Mesothelial cell of epicardium (in vitro differentiated cells): ENCODE measurements around the gene AKAP13. TPM values are rescaled to one million over a fixed set of nuclear protein-coding genes. Genes with fewer than 3 reads are reported as not detected.

Experiments used
- DNase-seq, 2 experiments: peaks; one replicate each; pipeline ENCODE4 v3.0.0; 2021; ENCODE audit warnings: low spot score in 2 of 2; ENCODE audit not compliant: unreplicated experiment in 2 of 2
- H3K27ac Mint-ChIP-seq: 2 replicates; pipeline ENCODE4 v1.8.0; 2021; ENCODE audit warnings: mixed read lengths
- H3K27me3 Mint-ChIP-seq: 2 replicates; pipeline ENCODE4 v1.8.0; 2021; ENCODE audit warnings: low read depth, mixed read lengths
- H3K36me3 Mint-ChIP-seq: 2 replicates; pipeline ENCODE4 v1.8.0; 2021; ENCODE audit warnings: mixed read lengths
- H3K4me1 Mint-ChIP-seq: 2 replicates; pipeline ENCODE4 v1.8.0; 2021; ENCODE audit warnings: mixed read lengths
- H3K4me3 Mint-ChIP-seq: 2 replicates; pipeline ENCODE4 v1.8.0; 2021; ENCODE audit warnings: mild to moderate bottlenecking, moderate library complexity, mixed read lengths
- H3K9me3 Mint-ChIP-seq: 2 replicates; pipeline ENCODE4 v1.8.0; 2021; ENCODE audit warnings: mixed read lengths
- total RNA-seq: library from RNA; stranded (reverse); gene quantifications from 3 replicates; pipeline ENCODE4 v1.2.1, GENCODE V29; 2021
- TF ChIP-seq, protein P1 (sequence below): fragments of 200-600 bp; sonication (generic); IDR thresholded peaks from one replicate; pipeline ENCODE4 v1.5.0; 2021; ENCODE audit warnings: antibody characterized with exemption; ENCODE audit not compliant: unreplicated experiment

The AKAP13 gene
- total RNA-seq, 1 donor from 2014 or later = 109 TPM

DNA sequence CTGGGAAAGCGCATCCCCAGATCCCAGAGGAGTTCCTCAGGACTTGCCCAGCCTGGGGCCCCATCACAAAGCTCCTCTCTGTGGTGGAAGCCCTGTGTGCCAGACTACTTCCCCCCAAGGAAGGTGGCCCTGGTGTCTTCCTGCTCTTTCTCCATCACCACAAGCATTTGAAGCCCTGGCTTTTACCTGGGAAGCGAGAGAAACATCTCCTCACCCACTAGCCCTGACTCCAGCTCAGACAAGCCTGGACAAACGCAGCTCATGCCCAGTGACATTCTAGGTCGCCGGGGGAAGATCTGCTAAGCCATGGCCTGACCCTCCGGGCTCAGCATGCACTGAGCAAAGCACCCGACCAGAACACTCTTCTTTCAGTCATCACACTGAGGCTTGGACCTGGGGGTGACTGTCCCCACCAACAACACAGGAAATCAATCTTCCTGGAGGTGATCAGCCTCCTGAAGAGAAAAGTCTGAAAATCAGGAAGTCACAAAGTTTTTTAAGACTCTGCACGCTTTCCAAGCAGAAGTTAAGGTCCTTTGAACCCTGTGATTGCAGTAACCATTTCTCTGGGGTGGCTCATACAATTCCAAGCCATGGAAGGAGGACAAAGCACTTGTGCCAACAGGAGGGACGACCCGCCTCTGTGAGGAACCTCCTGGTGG lies 373.5 kb downstream of the AKAP13 start:
- Mint-ChIP-seq H3K4me3 (no peak overlapping the region), H3K4me1 (peaks cover 21% of the 10 kb centered on the region), H3K27me3 (no peaks in the 10 kb centered on the region), H3K27ac (no peak overlapping the region), H3K36me3 (peaks cover 3% of the 10 kb centered on the region), H3K9me3 (no peaks in the 10 kb centered on the region)
- TF ChIP-seq, protein P1, sequence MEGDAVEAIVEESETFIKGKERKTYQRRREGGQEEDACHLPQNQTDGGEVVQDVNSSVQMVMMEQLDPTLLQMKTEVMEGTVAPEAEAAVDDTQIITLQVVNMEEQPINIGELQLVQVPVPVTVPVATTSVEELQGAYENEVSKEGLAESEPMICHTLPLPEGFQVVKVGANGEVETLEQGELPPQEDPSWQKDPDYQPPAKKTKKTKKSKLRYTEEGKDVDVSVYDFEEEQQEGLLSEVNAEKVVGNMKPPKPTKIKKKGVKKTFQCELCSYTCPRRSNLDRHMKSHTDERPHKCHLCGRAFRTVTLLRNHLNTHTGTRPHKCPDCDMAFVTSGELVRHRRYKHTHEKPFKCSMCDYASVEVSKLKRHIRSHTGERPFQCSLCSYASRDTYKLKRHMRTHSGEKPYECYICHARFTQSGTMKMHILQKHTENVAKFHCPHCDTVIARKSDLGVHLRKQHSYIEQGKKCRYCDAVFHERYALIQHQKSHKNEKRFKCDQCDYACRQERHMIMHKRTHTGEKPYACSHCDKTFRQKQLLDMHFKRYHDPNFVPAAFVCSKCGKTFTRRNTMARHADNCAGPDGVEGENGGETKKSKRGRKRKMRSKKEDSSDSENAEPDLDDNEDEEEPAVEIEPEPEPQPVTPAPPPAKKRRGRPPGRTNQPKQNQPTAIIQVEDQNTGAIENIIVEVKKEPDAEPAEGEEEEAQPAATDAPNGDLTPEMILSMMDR = no peak
- DNase-seq = no peak

DNA sequence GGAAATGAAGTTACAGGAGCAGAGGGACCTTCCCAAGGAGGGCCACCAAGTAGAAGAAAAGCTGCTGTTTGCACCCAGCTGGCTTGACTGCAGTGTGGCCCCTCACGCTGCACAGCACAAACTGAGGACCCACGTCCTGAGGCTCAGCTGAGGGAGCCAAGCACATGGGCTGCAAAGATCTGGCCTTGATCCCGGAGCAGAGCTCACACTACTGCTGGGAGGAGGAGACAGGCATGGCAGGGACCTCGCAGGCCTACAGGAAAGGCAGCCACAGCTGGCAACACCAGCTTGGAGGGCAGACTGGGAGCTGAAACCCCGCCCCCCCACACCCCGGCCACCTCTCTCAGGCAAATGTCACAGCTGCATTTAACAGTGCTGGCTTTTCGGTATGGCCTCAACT lies 374.6 kb downstream of the AKAP13 start:
- TF ChIP-seq, protein P1 = no peak
- no peak for DNase-seq
- Mint-ChIP-seq H3K4me1 (peaks cover 21% of the 10 kb centered on the region), H3K27ac (no peak overlapping the region), H3K27me3 (no peaks in the 10 kb centered on the region), H3K36me3 (peaks cover 3% of the 10 kb centered on the region), H3K9me3 (no peaks in the 10 kb centered on the region), H3K4me3 (no peak overlapping the region)

DNA sequence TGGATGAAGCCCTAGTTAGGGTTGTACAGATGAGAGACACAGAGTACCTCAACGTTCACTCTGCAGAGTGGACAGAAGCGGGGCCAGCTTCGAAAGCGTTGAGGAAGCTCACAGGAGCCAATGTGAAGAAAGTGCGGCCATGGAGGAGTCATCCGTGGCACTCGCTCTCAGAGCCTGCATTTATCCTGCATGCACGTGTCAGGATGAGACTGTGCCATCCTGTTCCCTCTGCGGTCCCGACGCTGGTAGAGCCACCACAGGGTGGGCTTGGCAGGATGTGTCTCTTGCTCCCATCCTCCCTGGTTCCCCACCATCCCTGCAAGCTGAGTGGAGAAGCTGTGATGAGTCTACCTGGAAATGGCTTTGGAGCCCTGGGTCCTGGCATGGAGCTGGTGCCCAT lies 375.1 kb downstream of the AKAP13 start:
- Mint-ChIP-seq H3K4me1 (peaks cover 18% of the 10 kb centered on the region), H3K36me3 (peaks cover 3% of the 10 kb centered on the region), H3K4me3 (no peak overlapping the region), H3K9me3 (no peaks in the 10 kb centered on the region), H3K27ac (no peak overlapping the region), H3K27me3 (no peaks in the 10 kb centered on the region)
- TF ChIP-seq, protein P1 = no peak
- DNase-seq = no peak

DNA sequence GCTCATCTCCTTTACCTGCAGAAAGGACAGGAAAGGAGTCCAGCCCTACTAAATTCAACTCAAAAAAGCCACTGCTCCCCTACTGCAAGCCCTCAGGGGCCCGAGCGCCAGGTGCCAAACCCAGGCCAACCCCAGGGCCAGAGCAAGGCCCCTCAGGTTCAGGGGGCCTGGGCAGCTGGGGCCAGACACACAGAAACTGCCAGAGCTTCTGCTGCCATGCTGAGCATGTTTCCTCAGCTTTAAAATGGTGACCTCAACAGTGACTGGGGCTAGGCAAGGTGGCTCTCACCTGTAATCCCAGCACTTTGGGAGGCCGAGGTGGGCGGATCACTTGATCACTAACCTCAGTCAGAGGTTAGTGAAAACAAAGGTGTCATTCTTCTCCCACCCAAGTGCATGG lies 375.5 kb downstream of the AKAP13 start:
- TF ChIP-seq, protein P1 = no peak
- Mint-ChIP-seq H3K4me1 (peaks cover 13% of the 10 kb centered on the region), H3K36me3 (peaks cover 3% of the 10 kb centered on the region), H3K9me3 (no peaks in the 10 kb centered on the region), H3K27me3 (no peaks in the 10 kb centered on the region), H3K27ac (no peak overlapping the region), H3K4me3 (no peak overlapping the region)
- DNase-seq = no peak

DNA sequence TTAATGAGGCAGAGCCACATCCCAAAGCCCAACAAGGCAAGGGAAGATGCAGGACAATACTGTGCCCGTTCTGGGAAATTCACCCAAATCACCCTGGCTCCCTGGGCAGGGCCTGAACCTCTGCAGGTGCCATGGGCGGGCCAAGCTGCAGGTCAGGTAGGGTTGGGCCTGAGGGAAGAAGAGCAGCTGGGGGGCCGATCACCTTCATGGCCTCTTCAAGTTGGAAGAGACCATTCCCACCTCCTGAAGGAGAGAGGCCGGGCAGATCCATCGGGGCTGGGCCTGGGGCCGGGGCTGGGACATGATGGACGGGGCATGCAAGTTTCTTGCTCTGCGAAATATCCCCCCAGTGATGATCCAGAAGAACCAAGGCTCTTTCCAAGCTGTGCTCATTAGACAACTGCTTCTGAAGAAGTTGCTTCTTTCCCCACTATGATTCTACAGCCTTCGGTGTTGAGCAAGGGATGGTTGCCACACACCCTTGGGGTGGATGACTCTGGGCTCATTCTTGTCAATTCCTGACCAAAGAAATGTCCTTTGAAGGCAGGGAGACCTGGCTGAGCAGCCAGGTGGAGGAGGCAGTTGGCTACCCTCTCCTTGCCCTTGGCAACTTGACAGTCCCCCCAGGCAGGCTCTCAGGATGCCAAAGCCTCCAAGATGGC lies 376.1 kb downstream of the AKAP13 start:
- Mint-ChIP-seq H3K4me1 (peaks cover 9% of the 10 kb centered on the region), H3K27me3 (no peaks in the 10 kb centered on the region), H3K4me3 (no peak overlapping the region), H3K9me3 (no peaks in the 10 kb centered on the region), H3K36me3 (peaks cover 3% of the 10 kb centered on the region), H3K27ac (no peak overlapping the region)
- TF ChIP-seq, protein P1 = no peak
- DNase-seq = no peak
